ENCODE measurements around the gene NLRP10. TPM values are rescaled to one million over a fixed set of nuclear protein-coding genes. Genes with fewer than 3 reads are reported as not detected.

Gene NLRP10
- total and polyA plus RNA-seq, 2 donors (not counting 1 experiment from before 2014, with no cell fraction given): 4.8 to 9.6 TPM

GRCh38 chr11:8006349-8006977 is 41.2 kb upstream of the NLRP10 start:
- no peaks in the 10 kb centered on the region for H3K9me3 ChIP-seq (ENCODE audit: control insufficient read depth, insufficient read depth, low read depth, low read length)
- peaks cover under 1% of the 10 kb centered on the region for H3K4me1 ChIP-seq (ENCODE audit: control insufficient read depth, extremely low read depth, insufficient read depth, low read length)
- peak; percentile 53 to 76 for DNase-seq (ENCODE audit: low read depth in 2 of 2)
- H3K4me3 ChIP-seq (replicated peaks in 1 of 4; ENCODE audit: control extremely low read depth in 1 of 4, insufficient read depth in 1 of 4, low read depth in 3 of 4, low read length in 4 of 4): no peak overlapping the region
- no peak for TF ChIP-seq EZH2 (IDR thresholded peaks at IDR 0.05; ENCODE audit: low read length, missing control alignments)
- TF ChIP-seq, protein P1, sequence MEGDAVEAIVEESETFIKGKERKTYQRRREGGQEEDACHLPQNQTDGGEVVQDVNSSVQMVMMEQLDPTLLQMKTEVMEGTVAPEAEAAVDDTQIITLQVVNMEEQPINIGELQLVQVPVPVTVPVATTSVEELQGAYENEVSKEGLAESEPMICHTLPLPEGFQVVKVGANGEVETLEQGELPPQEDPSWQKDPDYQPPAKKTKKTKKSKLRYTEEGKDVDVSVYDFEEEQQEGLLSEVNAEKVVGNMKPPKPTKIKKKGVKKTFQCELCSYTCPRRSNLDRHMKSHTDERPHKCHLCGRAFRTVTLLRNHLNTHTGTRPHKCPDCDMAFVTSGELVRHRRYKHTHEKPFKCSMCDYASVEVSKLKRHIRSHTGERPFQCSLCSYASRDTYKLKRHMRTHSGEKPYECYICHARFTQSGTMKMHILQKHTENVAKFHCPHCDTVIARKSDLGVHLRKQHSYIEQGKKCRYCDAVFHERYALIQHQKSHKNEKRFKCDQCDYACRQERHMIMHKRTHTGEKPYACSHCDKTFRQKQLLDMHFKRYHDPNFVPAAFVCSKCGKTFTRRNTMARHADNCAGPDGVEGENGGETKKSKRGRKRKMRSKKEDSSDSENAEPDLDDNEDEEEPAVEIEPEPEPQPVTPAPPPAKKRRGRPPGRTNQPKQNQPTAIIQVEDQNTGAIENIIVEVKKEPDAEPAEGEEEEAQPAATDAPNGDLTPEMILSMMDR (conservative IDR thresholded peaks at IDR 0.05 in 1 of 2, IDR thresholded peaks at IDR 0.05 in 1 of 2; ENCODE audit: low read depth in 1 of 2, low read length in 2 of 2): peak; percentile 97 to 98
- H3K9ac ChIP-seq (ENCODE audit: insufficient read depth, low read length): no peak overlapping the region
- no peaks in the 10 kb centered on the region for H4K20me1 ChIP-seq (ENCODE audit: control insufficient read depth, extremely low read depth, insufficient read depth, low read length)
- H3K36me3 ChIP-seq (ENCODE audit: control insufficient read depth, insufficient read depth, low read length): no peaks in the 10 kb centered on the region
- H3K27ac ChIP-seq (ENCODE audit: insufficient read depth, low read length): no peak overlapping the region
- H3K79me2 ChIP-seq (ENCODE audit: control insufficient read depth, insufficient read depth, low read length): no peaks in the 10 kb centered on the region
- no peak overlapping the region for H3K4me2 ChIP-seq (ENCODE audit: extremely low read depth, insufficient read depth, low read length)
- no peaks in the 10 kb centered on the region for H3K27me3 ChIP-seq (ENCODE audit: control insufficient read depth, insufficient read depth, low read length)
- no peak overlapping the region for H2AFZ ChIP-seq (ENCODE audit: low read length)

DNA sequence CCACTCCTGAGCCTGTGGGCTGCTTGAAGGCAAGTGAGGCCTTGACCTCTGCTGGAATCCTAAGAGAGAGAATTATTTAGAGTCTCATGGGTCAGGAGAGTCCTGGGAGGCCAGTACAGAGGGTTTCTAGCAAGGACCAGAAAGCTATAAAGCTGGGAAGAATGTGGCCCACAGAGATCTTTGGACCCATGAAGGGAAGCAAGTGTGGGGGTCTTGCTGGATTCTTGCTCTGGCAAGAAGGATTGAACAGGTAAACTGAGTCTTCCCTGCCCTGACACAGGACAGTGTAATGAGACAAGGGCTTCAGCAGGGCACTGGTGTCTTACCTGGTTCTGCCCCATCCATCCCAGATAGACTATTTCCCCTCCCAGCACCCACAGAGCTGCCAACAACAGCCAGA is 40.3 kb upstream of the NLRP10 start:
- H3K4me3 ChIP-seq (replicated peaks in 1 of 4; ENCODE audit: control extremely low read depth in 1 of 4, insufficient read depth in 1 of 4, low read depth in 3 of 4, low read length in 4 of 4): no peak overlapping the region
- H3K9ac ChIP-seq (ENCODE audit: insufficient read depth, low read length): no peak overlapping the region
- no peak for DNase-seq (ENCODE audit: low read depth in 2 of 2)
- no peak overlapping the region for H3K4me2 ChIP-seq (ENCODE audit: extremely low read depth, insufficient read depth, low read length)
- TF ChIP-seq, protein P1 (conservative IDR thresholded peaks at IDR 0.05 in 1 of 2, IDR thresholded peaks at IDR 0.05 in 1 of 2; ENCODE audit: low read depth in 1 of 2, low read length in 2 of 2): no peak
- no peak for TF ChIP-seq EZH2 (IDR thresholded peaks at IDR 0.05; ENCODE audit: low read length, missing control alignments)
- H3K27me3 ChIP-seq (ENCODE audit: control insufficient read depth, insufficient read depth, low read length): no peaks in the 10 kb centered on the region
- H3K79me2 ChIP-seq (ENCODE audit: control insufficient read depth, insufficient read depth, low read length): no peaks in the 10 kb centered on the region
- no peaks in the 10 kb centered on the region for H4K20me1 ChIP-seq (ENCODE audit: control insufficient read depth, extremely low read depth, insufficient read depth, low read length)
- no peak overlapping the region for H2AFZ ChIP-seq (ENCODE audit: low read length)
- no peaks in the 10 kb centered on the region for H3K36me3 ChIP-seq (ENCODE audit: control insufficient read depth, insufficient read depth, low read length)
- no peaks in the 10 kb centered on the region for H3K4me1 ChIP-seq (ENCODE audit: control insufficient read depth, extremely low read depth, insufficient read depth, low read length)
- no peaks in the 10 kb centered on the region for H3K9me3 ChIP-seq (ENCODE audit: control insufficient read depth, insufficient read depth, low read depth, low read length)
- no peak overlapping the region for H3K27ac ChIP-seq (ENCODE audit: insufficient read depth, low read length)

DNA sequence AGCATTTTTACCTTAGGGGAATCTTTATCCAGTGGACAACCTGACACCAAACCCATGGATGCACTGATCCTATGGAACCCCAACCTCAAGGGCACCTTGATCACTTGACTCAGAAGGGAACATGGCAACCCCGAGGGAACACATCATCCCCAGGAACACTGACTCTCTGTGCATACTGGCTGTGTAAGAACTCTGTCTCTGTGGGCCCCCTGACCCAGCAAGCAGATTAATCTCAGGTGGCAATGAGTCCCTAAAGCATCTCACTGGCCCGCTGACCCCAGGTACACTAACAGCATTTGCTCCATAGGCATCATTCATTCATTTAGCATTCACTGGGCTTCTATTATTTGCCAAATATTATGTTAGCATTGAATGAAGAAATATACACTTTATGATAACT is 38.8 kb upstream of the NLRP10 start:
- Histone ChIP-seq H3K9me3 (ENCODE audit: control insufficient read depth, insufficient read depth, low read depth, low read length) (no peaks in the 10 kb centered on the region), H3K27ac (ENCODE audit: insufficient read depth, low read length) (no peak overlapping the region), H3K79me2 (ENCODE audit: control insufficient read depth, insufficient read depth, low read length) (no peaks in the 10 kb centered on the region), H3K27me3 (ENCODE audit: control insufficient read depth, insufficient read depth, low read length) (no peaks in the 10 kb centered on the region), H3K4me2 (ENCODE audit: extremely low read depth, insufficient read depth, low read length) (no peak overlapping the region), H2AFZ (ENCODE audit: low read length) (no peak overlapping the region), H4K20me1 (ENCODE audit: control insufficient read depth, extremely low read depth, insufficient read depth, low read length) (no peaks in the 10 kb centered on the region), H3K36me3 (ENCODE audit: control insufficient read depth, insufficient read depth, low read length) (no peaks in the 10 kb centered on the region), H3K4me1 (ENCODE audit: control insufficient read depth, extremely low read depth, insufficient read depth, low read length) (no peaks in the 10 kb centered on the region), H3K9ac (ENCODE audit: insufficient read depth, low read length) (no peak overlapping the region), H3K4me3 (replicated peaks in 1 of 4; ENCODE audit: control extremely low read depth in 1 of 4, insufficient read depth in 1 of 4, low read depth in 3 of 4, low read length in 4 of 4) (no peak overlapping the region)
- TF ChIP-seq EZH2 (IDR thresholded peaks at IDR 0.05; ENCODE audit: low read length, missing control alignments): no peak
- TF ChIP-seq, protein P1 (conservative IDR thresholded peaks at IDR 0.05 in 1 of 2, IDR thresholded peaks at IDR 0.05 in 1 of 2; ENCODE audit: low read depth in 1 of 2, low read length in 2 of 2): no peak
- DNase-seq (ENCODE audit: low read depth in 2 of 2): no peak

Data from fibroblast of lung (primary cell).